Liver (tissue), 9 donors: Measurements from ENCODE around the gene CHKB. TPM values are rescaled to one million over a fixed set of nuclear protein-coding genes. Genes with fewer than 3 reads are reported as not detected.
A peak's percentile ranks its signal among the peaks of the same experiment; 100 is the strongest.

Source experiments
- DNase-seq: peaks from one replicate; pipeline ENCODE4 v3.0.0-alpha.2; 2017; ENCODE audit warnings: low spot score
- H3K27ac ChIP-seq, 2 donors: one replicate each; pipeline ENCODE4 v1.7.0; 2013; ENCODE audit warnings: inconsistent platforms in 2 of 2, low read length in 2 of 2, control low read depth in 1 of 2, low read depth in 1 of 2, mild to moderate bottlenecking in 1 of 2
- H3K27me3 ChIP-seq, 4 donors: one replicate each; pipeline versions ENCODE4 v1.6.1 to v1.7.0; 2013; ENCODE audit warnings: low read length in 3 of 4, inconsistent platforms in 1 of 4, mild to moderate bottlenecking in 1 of 4, moderate library complexity in 1 of 4; ENCODE audit not compliant: control insufficient read depth in 4 of 4, insufficient read depth in 4 of 4
- H3K36me3 ChIP-seq, 4 donors: one replicate each; pipeline versions ENCODE4 v1.6.1 to v1.7.0; 2013; ENCODE audit warnings: low read length in 3 of 4, mild to moderate bottlenecking in 3 of 4, low read depth in 1 of 4, moderate library complexity in 1 of 4; ENCODE audit not compliant: control insufficient read depth in 4 of 4, insufficient read depth in 3 of 4
- H3K4me1 ChIP-seq, 4 donors: one replicate each; pipeline versions ENCODE4 v1.6.1 to v1.7.0; 2013; ENCODE audit warnings: low read length in 3 of 4, mild to moderate bottlenecking in 3 of 4, moderate library complexity in 1 of 4; ENCODE audit not compliant: control insufficient read depth in 4 of 4, insufficient read depth in 4 of 4
- H3K4me3 ChIP-seq, 3 donors: one replicate each; pipeline versions ENCODE4 v1.6.1 to v1.7.0; 2013; ENCODE audit warnings: low read length in 3 of 3, control low read depth in 1 of 3, low read depth in 1 of 3, mild to moderate bottlenecking in 1 of 3
- H3K9ac ChIP-seq, 2 donors: one replicate each; pipeline ENCODE4 v1.7.0; 2013; ENCODE audit warnings: low read length in 2 of 2, mild to moderate bottlenecking in 2 of 2, moderate library complexity in 2 of 2, control low read depth in 1 of 2, low read depth in 1 of 2
- H3K9me3 ChIP-seq, 4 donors: one replicate each; pipeline versions ENCODE4 v1.6.1 to v1.7.0; 2013; ENCODE audit warnings: low read length in 3 of 4; ENCODE audit not compliant: control insufficient read depth in 4 of 4
- FOXA1 ChIP-seq: IDR thresholded peaks from 2 replicates; pipeline ENCODE4 v1.6.1; 2016; ENCODE audit warnings: antibody characterized with exemption
- FOXA2 ChIP-seq: IDR thresholded peaks from 2 replicates; pipeline ENCODE4 v1.6.1; 2016; ENCODE audit warnings: antibody characterized with exemption
- GABPA ChIP-seq, 2 donors: IDR thresholded peaks in 1 of 2; conservative IDR thresholded peaks in 1 of 2; 2 replicates each; pipeline ENCODE4 v1.6.1; 2016; ENCODE audit warnings: antibody characterized with exemption in 2 of 2, mild to moderate bottlenecking in 1 of 2, moderate library complexity in 1 of 2
- HNF4A ChIP-seq, 2 donors: conservative IDR thresholded peaks; 2 replicates each; pipeline ENCODE4 v1.6.1; 2016; ENCODE audit warnings: antibody characterized with exemption in 2 of 2, mild to moderate bottlenecking in 2 of 2
- HNF4G ChIP-seq: IDR thresholded peaks from 2 replicates; pipeline ENCODE4 v1.6.1; 2016; ENCODE audit warnings: antibody characterized with exemption
- JUND ChIP-seq, 2 donors: IDR thresholded peaks; 2 replicates each; pipeline ENCODE4 v1.6.1; 2016; ENCODE audit warnings: antibody characterized with exemption in 2 of 2
- MAX ChIP-seq: IDR thresholded peaks from 2 replicates; pipeline ENCODE4 v1.6.1; 2016; ENCODE audit warnings: antibody characterized with exemption
- NR2F2 ChIP-seq: IDR thresholded peaks from 2 replicates; pipeline ENCODE4 v1.6.1; 2016; ENCODE audit warnings: antibody characterized with exemption
- RAD21 ChIP-seq, 2 donors: IDR thresholded peaks; 2 replicates each; pipeline ENCODE4 v1.6.1; 2016; ENCODE audit warnings: antibody characterized with exemption in 2 of 2, mild to moderate bottlenecking in 2 of 2
- RXRA ChIP-seq, 2 donors: IDR thresholded peaks; 2 replicates each; pipeline ENCODE4 v1.6.1; 2017 to 2018; ENCODE audit warnings: antibody characterized with exemption in 2 of 2, mild to moderate bottlenecking in 1 of 2
- TAF1 ChIP-seq: conservative IDR thresholded peaks from 2 replicates; pipeline ENCODE4 v1.6.1; 2016; ENCODE audit warnings: antibody characterized with exemption, mild to moderate bottlenecking
- YY1 ChIP-seq: IDR thresholded peaks from 2 replicates; pipeline ENCODE4 v1.6.1; 2016; ENCODE audit warnings: antibody characterized with exemption, mild to moderate bottlenecking
- ZBTB33 ChIP-seq: IDR thresholded peaks from 2 replicates; pipeline ENCODE4 v1.6.1; 2016; ENCODE audit warnings: antibody characterized with exemption
- WGBS: extraction: QIAGEN DNeasy Blood & Tissue Kit; methylation state at CpG from one replicate; pipeline ENCODE4 v1.1.7; 2013; 5-methylcytosine and 5-hydroxymethylcytosine counted together
- polyA plus RNA-seq, 2 donors: library from polyadenylated mRNA; stranded (reverse) in 1 of 2; unstranded in 1 of 2; fragments of 200-250 nt in 1 of 2; fragments of >200 nt in 1 of 2; fragmentation: Nextera tagmentation in 1 of 2; extraction: Ambion mirVana in 1 of 2; gene quantifications; one replicate each; pipeline versions ENCODE4 v1.2.1 to v1.2.3, GENCODE V29; 2013 to 2015
- total RNA-seq, 2 donors: library from RNA; depleted of rRNA; stranded (reverse); fragments of >200 nt; gene quantifications; one replicate each; pipeline ENCODE4 v1.2.3, GENCODE V29; 2014
- TF ChIP-seq, protein P1 (sequence below): IDR thresholded peaks from 2 replicates; pipeline ENCODE4 v1.6.1; 2016; ENCODE audit warnings: antibody characterized with exemption, mild to moderate bottlenecking
- TF ChIP-seq, protein P2 (sequence below): IDR thresholded peaks from 2 replicates; pipeline ENCODE4 v1.6.1; 2016; ENCODE audit warnings: antibody characterized with exemption
- TF ChIP-seq, protein P3 (sequence below): fragments of 150-350 bp; IDR thresholded peaks from 2 replicates; pipeline ENCODE4 v1.5.1; 2017; ENCODE audit warnings: improper control_type of control experiment, low read depth, low read length; ENCODE audit not compliant: missing input control
- donor health status: healthy.
- donor health status: healthy.
- donor health status: healthy.
- donor health status: healthy.
- donor health status: healthy.

The CHKB gene
- total and polyA plus RNA-seq, 4 donors, result 17.9 to 24.2 (median 20.6) TPM

DNA sequence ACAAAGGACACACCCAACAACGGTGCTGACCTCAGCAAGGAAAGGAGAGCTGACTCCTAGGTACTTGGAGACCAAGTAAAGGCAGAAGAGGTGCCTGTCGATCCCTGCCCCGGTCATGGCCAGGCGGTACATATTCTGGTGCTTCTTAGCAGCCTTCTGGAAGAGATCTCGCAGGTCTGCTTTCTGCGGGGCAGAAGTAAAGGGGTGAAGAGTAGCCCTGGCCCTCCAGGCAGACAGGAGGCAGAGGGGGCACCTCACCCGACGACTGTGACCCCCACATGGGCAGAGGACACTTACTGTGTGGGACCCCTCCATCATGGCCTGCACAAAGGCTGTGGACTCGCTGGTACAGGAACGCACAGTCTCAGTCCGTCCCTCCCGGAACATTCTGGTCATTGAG lies 11.8 kb downstream of the CHKB start (continued):
- TF ChIP-seq, protein P1, sequence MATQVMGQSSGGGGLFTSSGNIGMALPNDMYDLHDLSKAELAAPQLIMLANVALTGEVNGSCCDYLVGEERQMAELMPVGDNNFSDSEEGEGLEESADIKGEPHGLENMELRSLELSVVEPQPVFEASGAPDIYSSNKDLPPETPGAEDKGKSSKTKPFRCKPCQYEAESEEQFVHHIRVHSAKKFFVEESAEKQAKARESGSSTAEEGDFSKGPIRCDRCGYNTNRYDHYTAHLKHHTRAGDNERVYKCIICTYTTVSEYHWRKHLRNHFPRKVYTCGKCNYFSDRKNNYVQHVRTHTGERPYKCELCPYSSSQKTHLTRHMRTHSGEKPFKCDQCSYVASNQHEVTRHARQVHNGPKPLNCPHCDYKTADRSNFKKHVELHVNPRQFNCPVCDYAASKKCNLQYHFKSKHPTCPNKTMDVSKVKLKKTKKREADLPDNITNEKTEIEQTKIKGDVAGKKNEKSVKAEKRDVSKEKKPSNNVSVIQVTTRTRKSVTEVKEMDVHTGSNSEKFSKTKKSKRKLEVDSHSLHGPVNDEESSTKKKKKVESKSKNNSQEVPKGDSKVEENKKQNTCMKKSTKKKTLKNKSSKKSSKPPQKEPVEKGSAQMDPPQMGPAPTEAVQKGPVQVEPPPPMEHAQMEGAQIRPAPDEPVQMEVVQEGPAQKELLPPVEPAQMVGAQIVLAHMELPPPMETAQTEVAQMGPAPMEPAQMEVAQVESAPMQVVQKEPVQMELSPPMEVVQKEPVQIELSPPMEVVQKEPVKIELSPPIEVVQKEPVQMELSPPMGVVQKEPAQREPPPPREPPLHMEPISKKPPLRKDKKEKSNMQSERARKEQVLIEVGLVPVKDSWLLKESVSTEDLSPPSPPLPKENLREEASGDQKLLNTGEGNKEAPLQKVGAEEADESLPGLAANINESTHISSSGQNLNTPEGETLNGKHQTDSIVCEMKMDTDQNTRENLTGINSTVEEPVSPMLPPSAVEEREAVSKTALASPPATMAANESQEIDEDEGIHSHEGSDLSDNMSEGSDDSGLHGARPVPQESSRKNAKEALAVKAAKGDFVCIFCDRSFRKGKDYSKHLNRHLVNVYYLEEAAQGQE, result no peak
- TF ChIP-seq FOXA1 (no peak), TAF1 (no peak), YY1 (no peak), HNF4A (conservative IDR thresholded peaks at IDR 0.05) (no peak), NR2F2 (no peak)

- H3K4me3 ChIP-seq, result no peak overlapping the region
- no peak for DNase-seq
- TF ChIP-seq FOXA1 (no peak), JUND (IDR thresholded peaks at IDR 0.05) (no peak), MAX (no peak), RXRA (IDR thresholded peaks at IDR 0.05) (no peak), HNF4G (no peak), NR2F2 (no peak)
- no peaks in the 10 kb centered on the region for H3K9me3 ChIP-seq
- H3K9ac ChIP-seq, result peak overlapping the region in 1 of 2 donors; percentile 36
- peaks cover 10 to 35% (median 22%) of the 10 kb centered on the region in 4 donors for H3K4me1 ChIP-seq
- peaks cover 0 to 17% (median 0%) of the 10 kb centered on the region in 4 donors for H3K36me3 ChIP-seq
- no peaks in the 10 kb centered on the region for H3K27me3 ChIP-seq
- 91% methylated on average over 13 of the region's 13 CpGs for WGBS
- H3K27ac ChIP-seq, result peak overlapping the region; percentile 96 to 97
Observed at GRCh38 chr22:50569896-50570535, 12.6 kb downstream of the CHKB start.

- Histone ChIP-seq H3K4me3 (no peak overlapping the region), H3K9ac (peak overlapping the region; percentile 1 to 65), H3K4me1 (peaks cover 12 to 43% (median 25%) of the 10 kb centered on the region in 4 donors), H3K9me3 (no peaks in the 10 kb centered on the region), H3K27me3 (no peaks in the 10 kb centered on the region), H3K27ac (peak overlapping the region; percentile 96 to 97), H3K36me3 (peaks cover 0 to 17% (median 0%) of the 10 kb centered on the region in 4 donors)
- 34% methylated on average over 8 of the region's 8 CpGs for WGBS
- DNase-seq, result peak; percentile 68
- no peak for TF ChIP-seq MAX
- TF ChIP-seq ZBTB33, result no peak
- TF ChIP-seq, protein P1, result no peak
- peak in 1 of 2 donors; percentile 63 for TF ChIP-seq RAD21 (IDR thresholded peaks at IDR 0.05)
- no peak for TF ChIP-seq TAF1
- TF ChIP-seq FOXA2, result no peak
- TF ChIP-seq NR2F2, result no peak
- TF ChIP-seq HNF4G, result peak; percentile 52
- peak in 1 of 2 donors; percentile 70 for TF ChIP-seq GABPA (IDR thresholded peaks at IDR 0.05 in 1 of 2, conservative IDR thresholded peaks at IDR 0.05 in 1 of 2)
- peak in 1 of 2 donors; percentile 51 for TF ChIP-seq JUND (IDR thresholded peaks at IDR 0.05)
- TF ChIP-seq, protein P2, sequence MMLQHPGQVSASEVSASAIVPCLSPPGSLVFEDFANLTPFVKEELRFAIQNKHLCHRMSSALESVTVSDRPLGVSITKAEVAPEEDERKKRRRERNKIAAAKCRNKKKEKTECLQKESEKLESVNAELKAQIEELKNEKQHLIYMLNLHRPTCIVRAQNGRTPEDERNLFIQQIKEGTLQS, result no peak
- TF ChIP-seq FOXA1, result no peak
- TF ChIP-seq HNF4A (conservative IDR thresholded peaks at IDR 0.05), result peak; percentile 90 to 92
- peak; percentile 51 for TF ChIP-seq YY1
- TF ChIP-seq, protein P3, sequence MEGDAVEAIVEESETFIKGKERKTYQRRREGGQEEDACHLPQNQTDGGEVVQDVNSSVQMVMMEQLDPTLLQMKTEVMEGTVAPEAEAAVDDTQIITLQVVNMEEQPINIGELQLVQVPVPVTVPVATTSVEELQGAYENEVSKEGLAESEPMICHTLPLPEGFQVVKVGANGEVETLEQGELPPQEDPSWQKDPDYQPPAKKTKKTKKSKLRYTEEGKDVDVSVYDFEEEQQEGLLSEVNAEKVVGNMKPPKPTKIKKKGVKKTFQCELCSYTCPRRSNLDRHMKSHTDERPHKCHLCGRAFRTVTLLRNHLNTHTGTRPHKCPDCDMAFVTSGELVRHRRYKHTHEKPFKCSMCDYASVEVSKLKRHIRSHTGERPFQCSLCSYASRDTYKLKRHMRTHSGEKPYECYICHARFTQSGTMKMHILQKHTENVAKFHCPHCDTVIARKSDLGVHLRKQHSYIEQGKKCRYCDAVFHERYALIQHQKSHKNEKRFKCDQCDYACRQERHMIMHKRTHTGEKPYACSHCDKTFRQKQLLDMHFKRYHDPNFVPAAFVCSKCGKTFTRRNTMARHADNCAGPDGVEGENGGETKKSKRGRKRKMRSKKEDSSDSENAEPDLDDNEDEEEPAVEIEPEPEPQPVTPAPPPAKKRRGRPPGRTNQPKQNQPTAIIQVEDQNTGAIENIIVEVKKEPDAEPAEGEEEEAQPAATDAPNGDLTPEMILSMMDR, result no peak
- TF ChIP-seq RXRA (IDR thresholded peaks at IDR 0.05), result peak; percentile 75 to 88
Observed at GRCh38 chr22:50569041-50569459, 13.6 kb downstream of the CHKB start.
